Spleen (tissue), 13 donors: Measurements from ENCODE around the gene TAAR8. TPM values are rescaled to one million over a fixed set of nuclear protein-coding genes. Genes with fewer than 3 reads are reported as not detected.

Experiments
- DNase-seq: peaks from one replicate; pipeline ENCODE4 v3.0.0-alpha.2; 2020
- H3K27ac ChIP-seq, 8 donors: fragments of 200-600 bp; sonication (generic) in 7 of 8; 1 replicate in 4 of 8; 2 replicates in 4 of 8; pipeline versions ENCODE4 v1.5.0 to v1.8.0; 2016 to 2021; ENCODE audit warnings: inconsistent platforms in 4 of 8, mild to moderate bottlenecking in 4 of 8, moderate library complexity in 1 of 8
- H3K27me3 ChIP-seq, 7 donors: fragments of 200-600 bp; sonication (generic) in 6 of 7; replicated peaks in 1 of 7; 1 replicate in 4 of 7; 2 replicates in 3 of 7; pipeline versions ENCODE4 v1.5.0 to v1.8.0; 2016 to 2021; ENCODE audit warnings: inconsistent platforms in 3 of 7, mild to moderate bottlenecking in 1 of 7
- H3K36me3 ChIP-seq, 6 donors: fragments of 200-600 bp; sonication (generic) in 5 of 6; 1 replicate in 4 of 6; 2 replicates in 2 of 6; pipeline versions ENCODE4 v1.5.0 to v1.8.0; 2016 to 2021; ENCODE audit warnings: inconsistent platforms in 2 of 6
- H3K4me1 ChIP-seq, 6 donors: fragments of 200-600 bp; sonication (generic) in 5 of 6; 1 replicate in 3 of 6; 2 replicates in 3 of 6; pipeline versions ENCODE4 v1.5.0 to v1.8.0; 2016 to 2021; ENCODE audit warnings: inconsistent platforms in 3 of 6
- H3K4me3 ChIP-seq, 8 donors: fragments of 200-600 bp; sonication (generic) in 7 of 8; 1 replicate in 4 of 8; 2 replicates in 4 of 8; pipeline versions ENCODE4 v1.5.0 to v1.8.0; 2016 to 2021; ENCODE audit warnings: inconsistent platforms in 4 of 8, mild to moderate bottlenecking in 4 of 8, moderate library complexity in 2 of 8
- H3K9me3 ChIP-seq, 8 donors: fragments of 200-600 bp; sonication (generic) in 7 of 8; 1 replicate in 4 of 8; 2 replicates in 4 of 8; pipeline versions ENCODE4 v1.5.0 to v1.8.0; 2016 to 2021; ENCODE audit warnings: inconsistent platforms in 4 of 8
- POLR2A ChIP-seq, 3 donors: fragments of 450-650 bp; IDR thresholded peaks; one replicate each; pipeline ENCODE4 v1.5.1; 2017; ENCODE audit warnings: antibody characterized with exemption in 3 of 3, mild to moderate bottlenecking in 1 of 3
- POLR2AphosphoS5 ChIP-seq, 3 donors: sonication (generic); formaldehyde crosslinking; IDR thresholded peaks; one replicate each; pipeline ENCODE4 v1.5.1; 2017; ENCODE audit warnings: antibody characterized with exemption in 3 of 3
- WGBS, 5 donors: extraction: QIAGEN DNeasy Blood & Tissue Kit in 3 of 5; methylation state at CpG; one replicate each; pipeline versions ENCODE4 v1.1.5 to v1.1.7; 2013 to 2018; 5-methylcytosine and 5-hydroxymethylcytosine counted together
- intact Hi-C: fragments of 100-400 bp; cut with DNase I; formaldehyde crosslinking; loops from one replicate; pipeline ENCODE4 v1.15.0; 2023; ENCODE audit warnings: low total_unique reads
- long read RNA-seq, 2 donors: transcript quantifications; one replicate each; lab custom pipeline, GENCODE V29; 2026
- polyA plus RNA-seq, 3 donors: library from polyadenylated mRNA; stranded (reverse); fragments of 200-250 nt; gene quantifications; one replicate each; pipeline ENCODE4 v1.2.1, GENCODE V29; 2013
- total RNA-seq, 7 donors: library from RNA; depleted of rRNA in 3 of 7; stranded (reverse); fragments of >200 nt in 3 of 7; fragmentation: NEBNext Ultra II Directional in 4 of 7; extraction: Animal tissue kit (Norgen Biotek cat#: 25700) in 4 of 7; gene quantifications; one replicate each; pipeline versions ENCODE4 v1.1.0 to v1.2.1, GENCODE V29; 2016 to 2021
- TF ChIP-seq, protein P1 (sequence below), 11 experiments: fragments of 200-600 bp in 7 of 11; fragments of 450-650 bp in 4 of 11; sonication (generic) in 4 of 11; IDR thresholded peaks in 8 of 11; conservative IDR thresholded peaks in 3 of 11; 1 replicate in 7 of 11; 2 replicates in 4 of 11; pipeline versions ENCODE4 v1.4.0 to v1.8.0; 2016 to 2021; ENCODE audit warnings: antibody characterized with exemption in 11 of 11, inconsistent platforms in 4 of 11, mild to moderate bottlenecking in 1 of 11
- donor health status: healthy with polysubstance abuse.
- donor health status: DM: no; HTN: no; CAD: no; lungs with moderate emphysema.
- donor health status: DM: no; HTN: no; CAD: no.
- donor health status: Bipolar disorder and iron deficiency.
- donor health status: healthy.
- donor health status: DM: no; HTN: no; CAD: no.
- donor health status: DM: yes; HTN: yes; CAD: no.

The TAAR8 gene, protein sequence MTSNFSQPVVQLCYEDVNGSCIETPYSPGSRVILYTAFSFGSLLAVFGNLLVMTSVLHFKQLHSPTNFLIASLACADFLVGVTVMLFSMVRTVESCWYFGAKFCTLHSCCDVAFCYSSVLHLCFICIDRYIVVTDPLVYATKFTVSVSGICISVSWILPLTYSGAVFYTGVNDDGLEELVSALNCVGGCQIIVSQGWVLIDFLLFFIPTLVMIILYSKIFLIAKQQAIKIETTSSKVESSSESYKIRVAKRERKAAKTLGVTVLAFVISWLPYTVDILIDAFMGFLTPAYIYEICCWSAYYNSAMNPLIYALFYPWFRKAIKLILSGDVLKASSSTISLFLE
- total RNA-seq: not detected
- polyA plus RNA-seq: not detected
- long read RNA-seq, donor 1: 0 reads
- long read RNA-seq, donor 2: 0 reads

DNA sequence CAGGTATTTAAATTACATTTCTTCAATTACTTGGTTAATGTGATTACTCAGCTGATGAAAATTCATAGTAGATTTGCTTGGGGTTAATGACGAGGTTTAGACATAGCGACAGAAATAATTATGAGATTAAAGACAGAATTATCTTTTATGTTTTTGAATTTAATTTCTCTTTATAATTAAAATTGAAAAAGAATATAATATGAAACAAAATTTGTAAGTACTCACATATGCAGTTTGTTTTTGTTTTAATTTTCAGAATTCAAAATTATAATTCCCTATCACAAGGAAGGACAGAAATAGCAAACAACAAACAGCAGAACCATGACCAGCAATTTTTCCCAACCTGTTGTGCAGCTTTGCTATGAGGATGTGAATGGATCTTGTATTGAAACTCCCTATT, at the start of gene TAAR8:
TSS of gene TAAR8 (plus strand) at position 301 of the 400 bp plus-strand sequence. CDS start at position 322, 21 bp downstream.
- Histone ChIP-seq H3K27ac (no peak within 1 kb of the TSS), H3K9me3 (no peaks in the 10 kb centered on the region), H3K27me3 (peaks cover 0 to 6% (median 0%) of the 10 kb centered on the region in 7 donors), H3K36me3 (no peaks in the 10 kb centered on the region), H3K4me3 (no peak within 1 kb of the TSS), H3K4me1 (no peaks in the 10 kb centered on the region)
- WGBS, 5 donors: 87 to 96% (median 96%) methylated on average over 2 of the region's 2 CpGs
- DNase-seq: no peak
- TF ChIP-seq POLR2A (IDR thresholded peaks at IDR 0.05) (no peak), POLR2AphosphoS5 (IDR thresholded peaks at IDR 0.05) (no peak)
- TF ChIP-seq, protein P1, sequence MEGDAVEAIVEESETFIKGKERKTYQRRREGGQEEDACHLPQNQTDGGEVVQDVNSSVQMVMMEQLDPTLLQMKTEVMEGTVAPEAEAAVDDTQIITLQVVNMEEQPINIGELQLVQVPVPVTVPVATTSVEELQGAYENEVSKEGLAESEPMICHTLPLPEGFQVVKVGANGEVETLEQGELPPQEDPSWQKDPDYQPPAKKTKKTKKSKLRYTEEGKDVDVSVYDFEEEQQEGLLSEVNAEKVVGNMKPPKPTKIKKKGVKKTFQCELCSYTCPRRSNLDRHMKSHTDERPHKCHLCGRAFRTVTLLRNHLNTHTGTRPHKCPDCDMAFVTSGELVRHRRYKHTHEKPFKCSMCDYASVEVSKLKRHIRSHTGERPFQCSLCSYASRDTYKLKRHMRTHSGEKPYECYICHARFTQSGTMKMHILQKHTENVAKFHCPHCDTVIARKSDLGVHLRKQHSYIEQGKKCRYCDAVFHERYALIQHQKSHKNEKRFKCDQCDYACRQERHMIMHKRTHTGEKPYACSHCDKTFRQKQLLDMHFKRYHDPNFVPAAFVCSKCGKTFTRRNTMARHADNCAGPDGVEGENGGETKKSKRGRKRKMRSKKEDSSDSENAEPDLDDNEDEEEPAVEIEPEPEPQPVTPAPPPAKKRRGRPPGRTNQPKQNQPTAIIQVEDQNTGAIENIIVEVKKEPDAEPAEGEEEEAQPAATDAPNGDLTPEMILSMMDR (IDR thresholded peaks at IDR 0.05 in 8 of 11, conservative IDR thresholded peaks at IDR 0.05 in 3 of 11): no peak
- intact Hi-C loops: no loop called here

DNA sequence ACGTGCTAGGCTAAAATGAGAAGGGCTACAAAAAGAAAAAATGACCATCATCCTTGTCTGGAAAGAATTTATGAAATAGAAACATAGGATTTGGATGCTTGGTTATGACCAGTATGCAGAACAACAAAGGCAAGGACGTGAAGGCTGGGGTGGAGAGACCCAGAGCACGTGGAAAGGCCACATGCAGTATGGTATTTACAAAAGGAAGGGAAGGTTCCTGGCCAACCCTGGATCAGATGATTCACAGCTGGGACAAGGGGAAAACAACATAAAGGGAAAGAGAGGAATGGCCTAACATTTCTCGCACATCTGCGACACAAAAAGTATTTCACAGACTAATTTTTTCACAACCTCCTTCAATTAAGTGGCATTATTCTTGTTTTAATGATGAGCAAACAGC, 47.7 kb upstream of the TAAR8 start:
- no peak for DNase-seq
- 77 to 85% (median 82%) methylated on average over 5 of the region's 5 CpGs for WGBS, 5 donors
- TF ChIP-seq, protein P1 (IDR thresholded peaks at IDR 0.05 in 8 of 11, conservative IDR thresholded peaks at IDR 0.05 in 3 of 11): no peak
- TF ChIP-seq POLR2AphosphoS5 (IDR thresholded peaks at IDR 0.05): no peak
- TF ChIP-seq POLR2A (IDR thresholded peaks at IDR 0.05): no peak
- H3K9me3 ChIP-seq: no peaks in the 10 kb centered on the region
- no peaks in the 10 kb centered on the region for H3K27me3 ChIP-seq
- H3K4me1 ChIP-seq: peaks cover 22 to 97% (median 81%) of the 10 kb centered on the region in 6 donors
- peak overlapping the region in 1 of 8 donors; percentile 6 for H3K4me3 ChIP-seq
- peak overlapping the region in 3 of 8 donors; percentile 7 to 68 (median 8) for H3K27ac ChIP-seq
- peaks cover 0 to 74% (median 22%) of the 10 kb centered on the region in 6 donors for H3K36me3 ChIP-seq
- intact Hi-C loops: no loop called here

DNA sequence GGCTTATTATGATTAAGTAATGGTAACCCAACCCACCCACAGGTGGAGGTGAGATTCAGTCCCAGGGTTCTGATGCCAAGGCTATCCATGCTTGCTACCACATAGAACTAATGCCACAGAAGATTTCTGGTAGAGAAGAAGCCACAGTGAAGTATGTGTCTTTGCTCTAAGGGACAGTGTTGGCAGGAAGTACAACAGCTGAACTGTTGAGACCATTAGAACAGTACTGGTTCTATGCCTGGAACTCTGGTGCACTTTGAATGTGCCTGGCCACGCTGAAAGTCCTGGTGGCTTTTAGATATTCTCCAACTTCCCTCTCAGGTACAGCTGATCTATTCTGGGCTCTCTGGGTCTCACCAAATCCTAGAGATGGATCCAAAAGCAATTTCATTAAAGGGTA, 47.3 kb upstream of the TAAR8 start:
- DNase-seq: no peak
- peaks cover 0 to 70% (median 22%) of the 10 kb centered on the region in 6 donors for H3K36me3 ChIP-seq
- WGBS, 5 donors: 71 to 82% (median 76%) methylated on average over 1 of the region's 1 CpG
- TF ChIP-seq POLR2AphosphoS5 (IDR thresholded peaks at IDR 0.05): no peak
- no peak for TF ChIP-seq POLR2A (IDR thresholded peaks at IDR 0.05)
- TF ChIP-seq, protein P1 (IDR thresholded peaks at IDR 0.05 in 8 of 11, conservative IDR thresholded peaks at IDR 0.05 in 3 of 11): no peak
- H3K4me1 ChIP-seq: peaks cover 22 to 97% (median 81%) of the 10 kb centered on the region in 6 donors
- H3K27ac ChIP-seq: peak overlapping the region in 3 of 8 donors; percentile 7 to 68 (median 8)
- intact Hi-C loops: no loop called here
- H3K27me3 ChIP-seq: no peaks in the 10 kb centered on the region
- H3K4me3 ChIP-seq: peak overlapping the region in 1 of 8 donors; percentile 6
- no peaks in the 10 kb centered on the region for H3K9me3 ChIP-seq

DNA sequence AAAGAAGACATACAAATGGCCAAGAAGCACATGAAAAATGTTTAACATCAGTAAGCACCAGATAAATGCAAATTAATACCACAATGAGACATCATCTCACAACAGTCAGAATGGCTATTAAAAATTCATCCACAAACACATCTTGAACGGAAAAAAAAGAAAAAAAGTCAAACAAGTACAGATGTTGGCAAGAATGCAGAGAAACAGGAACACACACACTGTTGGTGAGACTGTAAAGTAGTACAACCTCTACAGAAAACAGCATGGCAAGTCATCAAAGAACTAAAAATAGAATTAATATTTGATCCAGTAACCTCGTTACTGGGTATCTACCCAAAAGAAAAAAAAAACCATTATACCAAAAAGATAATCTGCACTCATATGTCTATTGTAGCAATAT, 46.0 kb upstream of the TAAR8 start:
- H3K27ac ChIP-seq: peak overlapping the region in 1 of 8 donors; percentile 12
- no peaks in the 10 kb centered on the region for H3K27me3 ChIP-seq
- H3K4me1 ChIP-seq: peaks cover 27 to 97% (median 83%) of the 10 kb centered on the region in 6 donors
- H3K9me3 ChIP-seq: no peaks in the 10 kb centered on the region
- intact Hi-C loops: no loop called here
- H3K36me3 ChIP-seq: peaks cover 0 to 57% (median 18%) of the 10 kb centered on the region in 6 donors
- H3K4me3 ChIP-seq: no peak overlapping the region
- WGBS, 5 donors: 58 to 72% (median 67%) methylated on average over 2 of the region's 2 CpGs
- DNase-seq: no peak
- TF ChIP-seq, protein P1 (IDR thresholded peaks at IDR 0.05 in 8 of 11, conservative IDR thresholded peaks at IDR 0.05 in 3 of 11): no peak
- TF ChIP-seq POLR2AphosphoS5 (IDR thresholded peaks at IDR 0.05): no peak
- no peak for TF ChIP-seq POLR2A (IDR thresholded peaks at IDR 0.05)
